Measurements from ENCODE around the gene ALDH5A1. TPM values are rescaled to one million over a fixed set of nuclear protein-coding genes. Genes with fewer than 3 reads are reported as not detected.

ALDH5A1 gene
- total and polyA plus RNA-seq, 10 of the 15 experiments (the other 5 are each of a cell fraction or from before 2014, with no cell fraction given) = 2.6 to 13.8 (median 9.3) TPM

DNA sequence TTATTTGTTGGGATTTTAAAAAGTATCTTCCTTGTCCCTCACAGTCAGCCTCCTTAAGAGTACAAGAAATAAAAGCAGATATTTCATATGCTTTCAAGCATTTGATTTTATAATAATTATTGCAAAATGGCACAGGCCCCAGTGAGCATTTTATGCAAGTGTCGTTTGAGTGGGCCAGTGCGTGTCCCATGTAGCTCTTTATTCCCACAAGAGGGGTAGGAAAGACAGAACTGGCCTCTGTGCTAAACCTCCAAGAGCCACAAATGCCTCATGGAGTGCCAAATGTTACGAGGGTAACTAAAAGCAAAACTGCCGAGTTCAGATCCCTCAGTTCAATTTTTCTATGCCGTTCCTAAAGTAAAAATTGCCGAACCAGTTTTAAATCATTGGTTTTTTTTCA, 18.1 kb upstream of the ALDH5A1 start (continued):
- TF ChIP-seq, protein P1, sequence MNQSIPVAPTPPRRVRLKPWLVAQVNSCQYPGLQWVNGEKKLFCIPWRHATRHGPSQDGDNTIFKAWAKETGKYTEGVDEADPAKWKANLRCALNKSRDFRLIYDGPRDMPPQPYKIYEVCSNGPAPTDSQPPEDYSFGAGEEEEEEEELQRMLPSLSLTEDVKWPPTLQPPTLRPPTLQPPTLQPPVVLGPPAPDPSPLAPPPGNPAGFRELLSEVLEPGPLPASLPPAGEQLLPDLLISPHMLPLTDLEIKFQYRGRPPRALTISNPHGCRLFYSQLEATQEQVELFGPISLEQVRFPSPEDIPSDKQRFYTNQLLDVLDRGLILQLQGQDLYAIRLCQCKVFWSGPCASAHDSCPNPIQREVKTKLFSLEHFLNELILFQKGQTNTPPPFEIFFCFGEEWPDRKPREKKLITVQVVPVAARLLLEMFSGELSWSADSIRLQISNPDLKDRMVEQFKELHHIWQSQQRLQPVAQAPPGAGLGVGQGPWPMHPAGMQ (IDR thresholded peaks at IDR 0.05; ENCODE audit: borderline replicate concordance) = no peak
- TF ChIP-seq, protein P2, sequence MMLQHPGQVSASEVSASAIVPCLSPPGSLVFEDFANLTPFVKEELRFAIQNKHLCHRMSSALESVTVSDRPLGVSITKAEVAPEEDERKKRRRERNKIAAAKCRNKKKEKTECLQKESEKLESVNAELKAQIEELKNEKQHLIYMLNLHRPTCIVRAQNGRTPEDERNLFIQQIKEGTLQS (IDR thresholded peaks at IDR 0.05; ENCODE audit: borderline replicate concordance, extremely low read depth, low read depth, low read length) = no peak
- TF ChIP-seq SMC3 (IDR thresholded peaks at IDR 0.05; ENCODE audit: borderline replicate concordance, low read length) (no peak), ZBED1 (IDR thresholded peaks at IDR 0.05; ENCODE audit: borderline replicate concordance) (no peak), NR2C1 (IDR thresholded peaks at IDR 0.05) (no peak), ASH2L (IDR thresholded peaks at IDR 0.05; ENCODE audit: borderline replicate concordance, low read depth) (no peak), HDGF (IDR thresholded peaks at IDR 0.05) (no peak)

DNA sequence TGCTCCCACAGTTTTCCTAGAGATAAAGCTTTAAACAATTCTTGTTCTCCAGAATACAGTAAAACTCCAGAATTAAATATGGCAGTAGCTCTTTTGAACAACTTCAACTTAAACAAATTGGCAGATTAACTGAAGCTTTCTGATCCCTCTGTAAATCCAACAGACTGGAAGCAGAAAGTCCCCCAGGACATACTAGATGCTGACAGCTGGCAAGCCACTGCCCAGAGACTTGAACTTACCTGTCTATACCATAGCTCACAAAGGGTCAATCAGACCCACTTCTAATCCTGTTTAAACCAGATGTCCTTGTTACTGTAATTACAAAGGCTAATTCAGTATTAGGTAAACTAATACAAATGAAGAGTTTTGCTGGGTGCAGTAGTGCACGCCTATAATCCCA, 17.7 kb upstream of the ALDH5A1 start:
- Histone ChIP-seq H3K36me3 (ENCODE audit: control insufficient read depth in 2 of 2, insufficient read depth in 2 of 2, low read length in 1 of 2) (no peaks in the 10 kb centered on the region), H3K9me3 (replicated peaks; ENCODE audit: control insufficient read depth, insufficient read depth, low read length) (no peaks in the 10 kb centered on the region), H3K4me3 (no peak overlapping the region), H3K4me2 (ENCODE audit: control insufficient read depth, insufficient read depth) (no peak overlapping the region), H3K79me2 (ENCODE audit: control insufficient read depth, insufficient read depth, low read length) (no peaks in the 10 kb centered on the region), H3K4me1 (ENCODE audit: control insufficient read depth, insufficient read depth, low read length) (no peaks in the 10 kb centered on the region), H3K27ac (ENCODE audit: control insufficient read depth, insufficient read depth) (no peak overlapping the region), H3K9ac (ENCODE audit: control insufficient read depth, insufficient read depth, low read length) (no peak overlapping the region), H3K27me3 (replicated peaks in 1 of 2; ENCODE audit: control insufficient read depth in 2 of 2, insufficient read depth in 2 of 2, low read length in 1 of 2) (no peaks in the 10 kb centered on the region), H4K20me1 (ENCODE audit: control insufficient read depth, insufficient read depth) (no peaks in the 10 kb centered on the region), H2AFZ (ENCODE audit: control insufficient read depth, low read depth, low read length) (no peak overlapping the region)
- POLR2A ChIA-PET = no interaction called here
- RAD21 ChIA-PET (ENCODE audit: unreplicated experiment) = no interaction called here
- no peak for TF ChIP-seq ZNF384 (IDR thresholded peaks at IDR 0.05; ENCODE audit: borderline replicate concordance, low read depth, low read length)
- no peak for TF ChIP-seq ESRRA (IDR thresholded peaks at IDR 0.05; ENCODE audit: low read length)
- TF ChIP-seq TARDBP (IDR thresholded peaks at IDR 0.05; ENCODE audit: borderline replicate concordance) = no peak
- TF ChIP-seq NFYA (IDR thresholded peaks at IDR 0.05; ENCODE audit: borderline replicate concordance, low read depth, low read length) = no peak
- no peak for TF ChIP-seq MTA2 (IDR thresholded peaks at IDR 0.05; ENCODE audit: low read depth)
- TF ChIP-seq CBX3 (IDR thresholded peaks at IDR 0.05; ENCODE audit: borderline replicate concordance, low read depth) = no peak
- no peak for TF ChIP-seq ATF7 (IDR thresholded peaks at IDR 0.05; ENCODE audit: low read depth)
- TF ChIP-seq, protein P3, sequence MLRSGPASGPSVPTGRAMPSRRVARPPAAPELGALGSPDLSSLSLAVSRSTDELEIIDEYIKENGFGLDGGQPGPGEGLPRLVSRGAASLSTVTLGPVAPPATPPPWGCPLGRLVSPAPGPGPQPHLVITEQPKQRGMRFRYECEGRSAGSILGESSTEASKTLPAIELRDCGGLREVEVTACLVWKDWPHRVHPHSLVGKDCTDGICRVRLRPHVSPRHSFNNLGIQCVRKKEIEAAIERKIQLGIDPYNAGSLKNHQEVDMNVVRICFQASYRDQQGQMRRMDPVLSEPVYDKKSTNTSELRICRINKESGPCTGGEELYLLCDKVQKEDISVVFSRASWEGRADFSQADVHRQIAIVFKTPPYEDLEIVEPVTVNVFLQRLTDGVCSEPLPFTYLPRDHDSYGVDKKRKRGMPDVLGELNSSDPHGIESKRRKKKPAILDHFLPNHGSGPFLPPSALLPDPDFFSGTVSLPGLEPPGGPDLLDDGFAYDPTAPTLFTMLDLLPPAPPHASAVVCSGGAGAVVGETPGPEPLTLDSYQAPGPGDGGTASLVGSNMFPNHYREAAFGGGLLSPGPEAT (IDR thresholded peaks at IDR 0.05; ENCODE audit: low read depth) = no peak
- no peak for TF ChIP-seq RAD21 (IDR thresholded peaks at IDR 0.05; ENCODE audit: insufficient read depth, low read depth, low read length)
- in situ Hi-C loops (cut with MboI) (no loop called here), intact Hi-C loops (cut with micrococcal nuclease; ENCODE audit: unreplicated experiment) (no loop called here)
- SMC1A ChIA-PET (ENCODE audit: uncharacterized antibody, unreplicated experiment) = interaction anchor here (0.8 kb wide), 1 partner anchor 71 kb away, joined by 3 read pairs; no protein-coding TSS in a partner anchor
- WGBS (ENCODE audit: insufficient coverage, insufficient replicate concordance, low lambda C conversion rate, missing lambda C conversion rate) = 59% methylated on average over 1 of the region's 1 CpG
- CTCF ChIA-PET = interaction anchor here (1.6 kb wide), 1 partner anchor 105 kb away, joined by 3 read pairs; no protein-coding TSS in a partner anchor
- ATAC-seq (no peak), DNase-seq (ENCODE audit: low read depth, low spot score) (no peak), FAIRE-seq (no peak)
- no TSS peak for BruUV-seq (replicated peaks)
